Measurements from ENCODE around the gene FOXP1.

DNA sequence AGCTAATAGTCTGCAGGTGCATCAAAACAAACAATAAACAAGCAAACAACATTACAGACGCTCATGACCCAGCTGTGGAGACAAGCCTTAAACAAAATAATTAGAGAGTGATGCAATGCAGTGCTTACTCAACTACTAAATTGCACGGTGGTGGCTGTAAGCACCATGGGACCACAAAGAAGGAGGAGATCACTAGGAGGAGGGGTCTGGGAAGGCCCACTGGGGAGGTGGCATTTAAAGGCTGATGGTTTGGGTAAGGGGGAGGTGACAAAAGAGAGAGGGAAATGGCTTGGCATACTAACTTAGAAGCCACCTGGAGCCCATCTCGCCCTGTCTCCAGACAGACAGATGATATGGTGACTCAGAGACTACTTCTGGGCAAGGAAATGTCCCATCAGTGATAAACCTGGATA lies 516.7 kb downstream of the FOXP1 start:
- TF ChIP-seq POLR2A (IDR thresholded peaks at IDR 0.05; ENCODE audit: low read depth, low read length) (no peak), POLR2AphosphoS5 (IDR thresholded peaks at IDR 0.05; ENCODE audit: low read depth, low read length) (no peak), POU2F2 (IDR thresholded peaks at IDR 0.05; ENCODE audit: low read depth, low read length) (no peak), TAF1 (IDR thresholded peaks at IDR 0.05; ENCODE audit: low read depth, low read length) (no peak), SPI1 (IDR thresholded peaks at IDR 0.05; ENCODE audit: low read depth, low read length) (no peak)
